SK-N-SH (cell line): ENCODE measurements around the gene ALG3.

Source experiments
- FOXM1 ChIP-seq: IDR thresholded peaks from 2 replicates; pipeline ENCODE4 v1.4.0; 2012; ENCODE audit warnings: low read depth, mild to moderate bottlenecking
- GABPA ChIP-seq: IDR thresholded peaks from 2 replicates; pipeline ENCODE4 v1.4.0; 2012; ENCODE audit warnings: low read depth, mild to moderate bottlenecking
- JUND ChIP-seq: IDR thresholded peaks from 2 replicates; pipeline ENCODE4 v1.4.0; 2012
- MXI1 ChIP-seq: IDR thresholded peaks from 2 replicates; pipeline ENCODE4 v1.6.1; 2012; ENCODE audit warnings: mild to moderate bottlenecking, low read depth, low read length, improper control_type of control experiment
- POLR2AphosphoS5 ChIP-seq: IDR thresholded peaks from 2 replicates; pipeline ENCODE4 v1.6.1; 2012; ENCODE audit warnings: low read depth, low read length
- RAD21 ChIP-seq: IDR thresholded peaks from 2 replicates; pipeline ENCODE4 v1.6.1; 2012; ENCODE audit warnings: mild to moderate bottlenecking, low read length
- USF1 ChIP-seq: IDR thresholded peaks from 2 replicates; pipeline ENCODE4 v1.4.0; 2012; ENCODE audit warnings: low read depth, borderline replicate concordance
- TF ChIP-seq, protein P1 (sequence below): fragments of 200-600 bp; sonication (generic); IDR thresholded peaks from 2 replicates; pipeline ENCODE4 v1.6.1; 2017; ENCODE audit warnings: antibody characterized with exemption, mild to moderate bottlenecking, moderate library complexity
- TF ChIP-seq, protein P2 (sequence below): IDR thresholded peaks from 2 replicates; pipeline ENCODE4 v1.6.1; 2012; ENCODE audit warnings: mild to moderate bottlenecking, low read depth, low read length, moderate library complexity
- TF ChIP-seq, protein P3 (sequence below): IDR thresholded peaks from 2 replicates; pipeline ENCODE4 v1.4.0; 2012; ENCODE audit warnings: low read depth

DNA sequence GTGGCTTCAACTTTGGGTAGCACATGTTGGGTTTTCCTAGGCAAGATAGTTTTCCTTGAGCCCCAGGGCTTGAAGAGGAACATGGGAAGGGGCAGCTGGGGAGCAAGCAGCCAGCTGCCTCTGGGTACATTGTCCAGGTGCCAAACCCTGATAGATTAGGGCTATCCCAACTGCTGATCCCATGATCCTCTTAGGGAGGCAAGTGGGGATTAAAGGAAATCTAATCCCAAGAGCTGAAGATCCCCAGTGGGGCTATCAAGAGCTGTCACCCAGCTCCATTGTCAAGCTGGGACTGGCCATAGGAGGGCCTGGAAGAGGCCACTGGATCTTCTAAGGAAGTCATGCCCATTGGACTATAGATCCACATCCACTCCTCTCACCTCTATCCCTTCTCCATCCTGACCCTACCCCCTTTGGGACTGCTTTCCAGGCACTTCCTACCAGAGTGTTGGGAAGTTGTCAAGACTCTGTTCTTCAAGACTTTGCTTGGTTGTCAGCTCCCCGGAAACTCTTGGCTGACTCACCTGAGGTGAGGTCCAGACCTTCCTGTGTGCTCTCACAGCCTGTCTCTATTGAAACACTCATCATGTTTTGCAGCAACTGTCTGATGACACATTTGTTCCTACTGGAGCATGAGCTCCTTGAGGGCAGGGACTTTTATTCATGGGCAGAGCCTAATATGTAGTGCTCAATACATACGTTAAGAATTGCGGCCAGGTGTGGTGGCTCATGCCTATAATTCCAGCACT lies 6.7 kb upstream of the ALG3 start:
- TF ChIP-seq USF1 (no peak), GABPA (no peak), FOXM1 (no peak), MXI1 (no peak), POLR2AphosphoS5 (no peak), RAD21 (no peak), JUND (no peak)
- TF ChIP-seq, protein P1, sequence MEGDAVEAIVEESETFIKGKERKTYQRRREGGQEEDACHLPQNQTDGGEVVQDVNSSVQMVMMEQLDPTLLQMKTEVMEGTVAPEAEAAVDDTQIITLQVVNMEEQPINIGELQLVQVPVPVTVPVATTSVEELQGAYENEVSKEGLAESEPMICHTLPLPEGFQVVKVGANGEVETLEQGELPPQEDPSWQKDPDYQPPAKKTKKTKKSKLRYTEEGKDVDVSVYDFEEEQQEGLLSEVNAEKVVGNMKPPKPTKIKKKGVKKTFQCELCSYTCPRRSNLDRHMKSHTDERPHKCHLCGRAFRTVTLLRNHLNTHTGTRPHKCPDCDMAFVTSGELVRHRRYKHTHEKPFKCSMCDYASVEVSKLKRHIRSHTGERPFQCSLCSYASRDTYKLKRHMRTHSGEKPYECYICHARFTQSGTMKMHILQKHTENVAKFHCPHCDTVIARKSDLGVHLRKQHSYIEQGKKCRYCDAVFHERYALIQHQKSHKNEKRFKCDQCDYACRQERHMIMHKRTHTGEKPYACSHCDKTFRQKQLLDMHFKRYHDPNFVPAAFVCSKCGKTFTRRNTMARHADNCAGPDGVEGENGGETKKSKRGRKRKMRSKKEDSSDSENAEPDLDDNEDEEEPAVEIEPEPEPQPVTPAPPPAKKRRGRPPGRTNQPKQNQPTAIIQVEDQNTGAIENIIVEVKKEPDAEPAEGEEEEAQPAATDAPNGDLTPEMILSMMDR = no peak
- TF ChIP-seq, protein P2, sequence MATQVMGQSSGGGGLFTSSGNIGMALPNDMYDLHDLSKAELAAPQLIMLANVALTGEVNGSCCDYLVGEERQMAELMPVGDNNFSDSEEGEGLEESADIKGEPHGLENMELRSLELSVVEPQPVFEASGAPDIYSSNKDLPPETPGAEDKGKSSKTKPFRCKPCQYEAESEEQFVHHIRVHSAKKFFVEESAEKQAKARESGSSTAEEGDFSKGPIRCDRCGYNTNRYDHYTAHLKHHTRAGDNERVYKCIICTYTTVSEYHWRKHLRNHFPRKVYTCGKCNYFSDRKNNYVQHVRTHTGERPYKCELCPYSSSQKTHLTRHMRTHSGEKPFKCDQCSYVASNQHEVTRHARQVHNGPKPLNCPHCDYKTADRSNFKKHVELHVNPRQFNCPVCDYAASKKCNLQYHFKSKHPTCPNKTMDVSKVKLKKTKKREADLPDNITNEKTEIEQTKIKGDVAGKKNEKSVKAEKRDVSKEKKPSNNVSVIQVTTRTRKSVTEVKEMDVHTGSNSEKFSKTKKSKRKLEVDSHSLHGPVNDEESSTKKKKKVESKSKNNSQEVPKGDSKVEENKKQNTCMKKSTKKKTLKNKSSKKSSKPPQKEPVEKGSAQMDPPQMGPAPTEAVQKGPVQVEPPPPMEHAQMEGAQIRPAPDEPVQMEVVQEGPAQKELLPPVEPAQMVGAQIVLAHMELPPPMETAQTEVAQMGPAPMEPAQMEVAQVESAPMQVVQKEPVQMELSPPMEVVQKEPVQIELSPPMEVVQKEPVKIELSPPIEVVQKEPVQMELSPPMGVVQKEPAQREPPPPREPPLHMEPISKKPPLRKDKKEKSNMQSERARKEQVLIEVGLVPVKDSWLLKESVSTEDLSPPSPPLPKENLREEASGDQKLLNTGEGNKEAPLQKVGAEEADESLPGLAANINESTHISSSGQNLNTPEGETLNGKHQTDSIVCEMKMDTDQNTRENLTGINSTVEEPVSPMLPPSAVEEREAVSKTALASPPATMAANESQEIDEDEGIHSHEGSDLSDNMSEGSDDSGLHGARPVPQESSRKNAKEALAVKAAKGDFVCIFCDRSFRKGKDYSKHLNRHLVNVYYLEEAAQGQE = no peak
- TF ChIP-seq, protein P3, sequence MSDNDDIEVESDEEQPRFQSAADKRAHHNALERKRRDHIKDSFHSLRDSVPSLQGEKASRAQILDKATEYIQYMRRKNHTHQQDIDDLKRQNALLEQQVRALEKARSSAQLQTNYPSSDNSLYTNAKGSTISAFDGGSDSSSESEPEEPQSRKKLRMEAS = no peak
